Neural cell (in vitro differentiated cells): ENCODE data around the gene OSBP2.

ENCODE experiments used
- EP300 ChIP-seq: fragments of 450-650 bp; conservative IDR thresholded peaks from 2 replicates; pipeline ENCODE4 v1.6.1; 2014; ENCODE audit warnings: antibody characterized with exemption, mild to moderate bottlenecking, moderate library complexity; ENCODE audit not compliant: poor library complexity, severe bottlenecking
- EZH2 ChIP-seq: fragments of 200-600, 300-800 bp; shearing (Covaris generic), sonication (generic); IDR thresholded peaks from 2 replicates; pipeline ENCODE4 v1.6.1; 2014; ENCODE audit warnings: antibody characterized with exemption, low read length, borderline replicate concordance, mild to moderate bottlenecking; ENCODE audit not compliant: insufficient read depth, poor library complexity, severe bottlenecking
- SMC3 ChIP-seq: fragments of 450-650 bp; conservative IDR thresholded peaks from 2 replicates; pipeline ENCODE4 v1.6.1; 2014; ENCODE audit warnings: antibody characterized with exemption, mild to moderate bottlenecking, moderate library complexity; ENCODE audit not compliant: poor library complexity
- TAF1 ChIP-seq: IDR thresholded peaks from 2 replicates; pipeline ENCODE4 v1.6.1; 2012; ENCODE audit warnings: low read depth
- TF ChIP-seq, protein P1 (sequence below): fragments of 450-650 bp; IDR thresholded peaks from 2 replicates; pipeline ENCODE4 v1.5.1; 2014; ENCODE audit warnings: antibody characterized with exemption, mild to moderate bottlenecking, moderate library complexity; ENCODE audit not compliant: poor library complexity, severe bottlenecking

DNA sequence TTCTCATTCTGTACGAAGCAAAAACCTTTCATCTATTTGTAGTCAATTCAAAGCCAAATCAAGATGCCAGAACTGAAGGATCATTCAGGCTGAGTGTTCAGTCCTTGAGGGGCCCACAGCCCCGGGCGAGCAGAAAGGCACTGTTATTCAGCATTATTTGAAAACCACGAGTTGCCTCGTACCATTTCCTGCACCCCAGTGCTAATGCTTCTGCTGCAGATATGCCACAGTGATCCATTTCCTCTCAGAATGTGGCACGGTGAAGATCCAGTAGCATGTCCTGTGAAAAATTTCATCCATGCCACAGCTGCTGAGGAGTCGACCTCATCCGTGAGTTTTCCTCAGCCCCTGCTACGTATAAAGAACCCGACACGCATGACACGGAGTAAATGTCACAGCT, 85.4 kb downstream of the OSBP2 start:
- TF ChIP-seq, protein P1, sequence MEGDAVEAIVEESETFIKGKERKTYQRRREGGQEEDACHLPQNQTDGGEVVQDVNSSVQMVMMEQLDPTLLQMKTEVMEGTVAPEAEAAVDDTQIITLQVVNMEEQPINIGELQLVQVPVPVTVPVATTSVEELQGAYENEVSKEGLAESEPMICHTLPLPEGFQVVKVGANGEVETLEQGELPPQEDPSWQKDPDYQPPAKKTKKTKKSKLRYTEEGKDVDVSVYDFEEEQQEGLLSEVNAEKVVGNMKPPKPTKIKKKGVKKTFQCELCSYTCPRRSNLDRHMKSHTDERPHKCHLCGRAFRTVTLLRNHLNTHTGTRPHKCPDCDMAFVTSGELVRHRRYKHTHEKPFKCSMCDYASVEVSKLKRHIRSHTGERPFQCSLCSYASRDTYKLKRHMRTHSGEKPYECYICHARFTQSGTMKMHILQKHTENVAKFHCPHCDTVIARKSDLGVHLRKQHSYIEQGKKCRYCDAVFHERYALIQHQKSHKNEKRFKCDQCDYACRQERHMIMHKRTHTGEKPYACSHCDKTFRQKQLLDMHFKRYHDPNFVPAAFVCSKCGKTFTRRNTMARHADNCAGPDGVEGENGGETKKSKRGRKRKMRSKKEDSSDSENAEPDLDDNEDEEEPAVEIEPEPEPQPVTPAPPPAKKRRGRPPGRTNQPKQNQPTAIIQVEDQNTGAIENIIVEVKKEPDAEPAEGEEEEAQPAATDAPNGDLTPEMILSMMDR: no peak
- TF ChIP-seq EZH2: no peak
- no peak for TF ChIP-seq SMC3
- no peak for TF ChIP-seq TAF1
- TF ChIP-seq EP300: no peak
